DMS153 (cell line): Measurements from ENCODE around the gene METTL25B.

ENCODE experiments used
- DNase-seq: peaks from one replicate; lab custom pipeline; 2025; lab: John Stamatoyannopoulos, UW

The METTL25B gene

GRCh38 chr1:156726549-156727226, 1.6 kb upstream of the METTL25B start:
- peak; percentile 38 for DNase-seq

GRCh38 chr1:156727492-156727891, 777 bp upstream of the METTL25B start:
- no peak for DNase-seq

- peak; percentile 99 for DNase-seq
Measured at GRCh38 chr1:156728599-156729462, 562 bp downstream of the METTL25B start, which contains the start of gene ISG20L2. TSS of gene ISG20L2 (minus strand) at chr1:156728766. CDS start at chr1:156727652, 1,114 bp downstream.

- DNase-seq = no peak
Measured at GRCh38 chr1:156733989-156734584, 5.8 kb downstream of the METTL25B start.

GRCh38 chr1:156738407-156738806, 10.1 kb downstream of the METTL25B start:
- no peak for DNase-seq

GRCh38 chr1:156738916-156739315, 10.6 kb downstream of the METTL25B start:
- no peak for DNase-seq

GRCh38 chr1:156740237-156740740, 12.0 kb downstream of the METTL25B start:
- DNase-seq = no peak

GRCh38 chr1:156740741-156741480, 12.6 kb downstream of the METTL25B start, which contains the start of gene MRPL24:
TSS of gene MRPL24 (minus strand) at chr1:156741088. CDS start at chr1:156738704, 2,384 bp downstream.
- DNase-seq = peak; percentile 100

- DNase-seq = no peak
Measured at GRCh38 chr1:156741481-156741983, 13.3 kb downstream of the METTL25B start.

GRCh38 chr1:156742017-156742416, 13.7 kb downstream of the METTL25B start:
- no peak for DNase-seq

- DNase-seq = no peak
Measured at GRCh38 chr1:156742801-156743200, 14.5 kb downstream of the METTL25B start.

- no peak for DNase-seq
Measured at GRCh38 chr1:156743367-156744302, 15.4 kb downstream of the METTL25B start.

- no peak for DNase-seq
Measured at GRCh38 chr1:156744344-156744743, 16.1 kb downstream of the METTL25B start.

GRCh38 chr1:156744786-156745419, 16.6 kb downstream of the METTL25B start:
- DNase-seq = no peak

- no peak for DNase-seq
Measured at GRCh38 chr1:156745881-156746280, 17.6 kb downstream of the METTL25B start.

- DNase-seq = no peak
Measured at GRCh38 chr1:156746406-156746727, 18.1 kb downstream of the METTL25B start.

GRCh38 chr1:156746728-156747631, 18.7 kb downstream of the METTL25B start:
- peak; percentile 76 for DNase-seq

- DNase-seq = no peak
Measured at GRCh38 chr1:156747742-156748669, 19.7 kb downstream of the METTL25B start.
